Subcutaneous adipose tissue (tissue), 4 donors: ENCODE measurements around the gene KAZN. TPM values are rescaled to one million over a fixed set of nuclear protein-coding genes. Genes with fewer than 3 reads are reported as not detected.

Experiments
- CTCF ChIP-seq: fragments of 450-650 bp; IDR thresholded peaks from one replicate; pipeline ENCODE4 v1.5.1; 2016; ENCODE audit warnings: low read depth, mild to moderate bottlenecking, control low read depth, antibody characterized with exemption, moderate library complexity
- total RNA-seq, 4 donors: library from RNA; depleted of rRNA; stranded (reverse); fragments of >200 nt; gene quantifications; one replicate each; pipeline ENCODE4 v1.1.0, GENCODE V29; 2016

Gene KAZN
- total RNA-seq, 4 donors from 2014 or later: 7.5 to 22.2 (median 10.4) TPM

GRCh38 chr1:14768582-14769304 is 170.3 kb downstream of the KAZN start:
- TF ChIP-seq CTCF: no peak

GRCh38 chr1:14769486-14770274 is 171.2 kb downstream of the KAZN start:
- no peak for TF ChIP-seq CTCF

GRCh38 chr1:14773396-14774025 is 175.0 kb downstream of the KAZN start:
- no peak for TF ChIP-seq CTCF

- no peak for TF ChIP-seq CTCF
These were observed 175.7 kb downstream of the KAZN start for GRCh38 chr1:14774225-14774624.

- no peak for TF ChIP-seq CTCF
These were observed 176.5 kb downstream of the KAZN start for GRCh38 chr1:14774988-14775387.

DNA sequence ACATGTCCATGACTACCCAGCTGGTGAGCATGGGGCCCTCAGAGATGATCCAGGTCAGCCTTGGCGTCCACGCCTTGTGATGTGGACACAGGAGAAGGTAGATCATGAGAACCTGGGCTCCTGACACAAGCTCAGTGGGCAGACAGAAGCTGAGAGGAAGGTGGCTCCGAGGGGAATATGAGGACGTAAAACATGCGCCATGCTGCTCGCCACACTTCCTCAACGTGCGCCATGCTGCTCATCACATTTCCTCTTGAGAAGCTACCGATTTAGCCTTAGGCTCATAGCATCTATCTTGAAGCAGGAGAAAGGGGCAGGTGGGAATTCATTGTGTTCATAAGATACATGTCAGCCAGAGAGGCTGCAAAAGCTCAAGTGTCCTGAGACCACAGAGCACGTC is 176.9 kb downstream of the KAZN start:
- no peak for TF ChIP-seq CTCF
